Kidney (tissue), 14 donors: ENCODE results near the gene MTMR2. TPM values are rescaled to one million over a fixed set of nuclear protein-coding genes. Genes with fewer than 3 reads are reported as not detected.

Experiments used
- DNase-seq, 5 donors: peaks; one replicate each; pipeline ENCODE4 v3.0.0-alpha.2; 2013 to 2020
- FAIRE-seq: peaks from 2 replicates; lab custom pipeline; 2012; peaks lifted over from hg19 to GRCh38; lab: Jason Lieb, UNC
- H3K27ac ChIP-seq, 2 donors: one replicate each; pipeline ENCODE4 v1.7.0; 2013; ENCODE audit warnings: low read depth in 2 of 2, low read length in 2 of 2, inconsistent platforms in 1 of 2
- H3K27me3 ChIP-seq: one replicate; pipeline ENCODE4 v1.7.1; 2013; ENCODE audit warnings: low read length, inconsistent platforms; ENCODE audit not compliant: control insufficient read depth, insufficient read depth
- H3K36me3 ChIP-seq, 3 donors: one replicate each; pipeline versions ENCODE4 v1.7.0 to v1.7.1; 2013; ENCODE audit warnings: low read length in 3 of 3, control low read depth in 1 of 3, inconsistent platforms in 1 of 3; ENCODE audit not compliant: insufficient read depth in 3 of 3, control insufficient read depth in 2 of 3
- H3K4me1 ChIP-seq, 3 donors: one replicate each; pipeline versions ENCODE4 v1.7.0 to v1.7.1; 2013; ENCODE audit warnings: low read length in 3 of 3, inconsistent platforms in 1 of 3, low read depth in 1 of 3; ENCODE audit not compliant: control insufficient read depth in 2 of 3, insufficient read depth in 2 of 3
- H3K4me3 ChIP-seq, 3 donors: one replicate each; pipeline versions ENCODE4 v1.7.0 to v1.8.1; 2013; ENCODE audit warnings: low read length in 3 of 3, control low read depth in 1 of 3, inconsistent platforms in 1 of 3
- H3K9ac ChIP-seq, 3 donors: one replicate each; pipeline versions ENCODE4 v1.7.0 to v1.7.1; 2013; ENCODE audit warnings: low read length in 3 of 3, control low read depth in 1 of 3, inconsistent platforms in 1 of 3
- H3K9me3 ChIP-seq, 3 donors: one replicate each; pipeline versions ENCODE4 v1.7.0 to v1.7.1; 2013; ENCODE audit warnings: low read length in 3 of 3, control low read depth in 1 of 3, inconsistent platforms in 1 of 3; ENCODE audit not compliant: control insufficient read depth in 2 of 3, insufficient read depth in 1 of 3
- CTCF ChIP-seq: IDR thresholded peaks from 3 replicates; pipeline ENCODE4 v1.5.1; 2012; ENCODE audit warnings: mild to moderate bottlenecking, moderate library complexity, borderline replicate concordance; ENCODE audit not compliant: insufficient read depth; ENCODE audit errors: extremely low read depth
- intact Hi-C: fragments of 100-400 bp; cut with DNase I; formaldehyde crosslinking; loops from one replicate; pipeline ENCODE4 v1.11.1; 2022
- polyA plus RNA-seq: library from polyadenylated mRNA; stranded (reverse); fragments of 350-450 nt; fragmentation: Illumina TruSeq; extraction: RNeasy Lipid Tissue Mini Kit (QIAGEN cat#74804); gene quantifications from one replicate; pipeline ENCODE4 v1.2.3, GENCODE V29; 2014; ENCODE audit warnings: low read depth, low replicate concordance; ENCODE audit not compliant: insufficient read depth
- total RNA-seq: library from RNA; stranded (reverse); fragmentation: NEBNext Ultra II Directional; extraction: Animal tissue kit (Norgen Biotek cat#: 25700); gene quantifications from one replicate; pipeline ENCODE4 v1.2.1, GENCODE V29; 2021
- donor health status: control.
- donor health status: control.
- donor health status: control.
- donor health status: control.
- donor health status: control.
- donor health status: DM: yes; HTN: yes; CAD: no.
- donor health status: Normal renal cell carcinoma (clear cell type).

Gene MTMR2
- total and polyA plus RNA-seq, 2 donors from 2014 or later, result 17.4 to 37.4 TPM

GRCh38 chr11:95788921-95789505 is 134.9 kb downstream of the MTMR2 start:
- peaks cover 9 to 19% (median 12%) of the 10 kb centered on the region in 3 donors for H3K36me3 ChIP-seq
- no peaks in the 10 kb centered on the region for H3K9me3 ChIP-seq
- TF ChIP-seq CTCF, result no peak
- H3K9ac ChIP-seq, result peak overlapping the region; percentile 62 to 87 (median 87)
- no peak for FAIRE-seq
- peaks cover 3 to 12% (median 8%) of the 10 kb centered on the region in 3 donors for H3K4me1 ChIP-seq
- H3K27me3 ChIP-seq, result no peaks in the 10 kb centered on the region
- intact Hi-C loops, result no loop called here
- H3K27ac ChIP-seq, result peak overlapping the region; percentile 99 to 100
- peak overlapping the region; percentile 75 to 94 (median 85) for H3K4me3 ChIP-seq
- DNase-seq, result peak in 3 of 5 donors; percentile 67 to 80 (median 69)

Other genes starting within 250 kb of the MTMR2 start
- 26.5 TPM for gene FAM76B, start 134.3 kb downstream of the MTMR2 start, total RNA-seq
- gene FAM76B, start 134.3 kb downstream of the MTMR2 start, polyA plus RNA-seq, result 3.9 TPM
- gene CEP57, start 133.6 kb downstream of the MTMR2 start, total RNA-seq, result 33.4 TPM
- 14.9 TPM for gene CEP57, start 133.6 kb downstream of the MTMR2 start, polyA plus RNA-seq